Transverse colon (tissue), 4 donors: ENCODE measurements around the gene ETNK1. TPM values are rescaled to one million over a fixed set of nuclear protein-coding genes. Genes with fewer than 3 reads are reported as not detected.
A peak's percentile ranks its signal among the peaks of the same experiment; 100 is the strongest.

Experiments
- DNase-seq: peaks from one replicate; pipeline ENCODE4 v3.0.0-alpha.2; 2019
- H3K27ac ChIP-seq, 4 donors: fragments of 200-600 bp; sonication (generic); 2 replicates each; pipeline ENCODE4 v1.5.1; 2016 to 2018; ENCODE audit warnings: inconsistent platforms in 4 of 4
- H3K27me3 ChIP-seq: fragments of 200-600 bp; sonication (generic); 2 replicates; pipeline ENCODE4 v1.5.1; 2017; ENCODE audit warnings: inconsistent platforms
- H3K36me3 ChIP-seq, 4 donors: fragments of 200-600 bp; sonication (generic); 2 replicates each; pipeline ENCODE4 v1.5.1; 2017 to 2019; ENCODE audit warnings: inconsistent platforms in 4 of 4
- H3K4me1 ChIP-seq, 4 donors: fragments of 200-600 bp; sonication (generic); 2 replicates each; pipeline ENCODE4 v1.5.1; 2017 to 2020; ENCODE audit warnings: inconsistent platforms in 4 of 4
- H3K4me3 ChIP-seq, 4 donors: fragments of 200-600 bp; sonication (generic); 1 replicate in 1 of 4; 2 replicates in 3 of 4; pipeline versions ENCODE4 v1.5.1 to v1.6.1; 2017 to 2019; ENCODE audit warnings: inconsistent platforms in 4 of 4
- H3K9me3 ChIP-seq, 2 donors: fragments of 200-600 bp; sonication (generic); 2 replicates each; pipeline ENCODE4 v1.5.1; 2017 to 2019; ENCODE audit warnings: inconsistent platforms in 2 of 2
- EP300 ChIP-seq: sonication (generic); formaldehyde crosslinking; IDR thresholded peaks from one replicate; pipeline ENCODE4 v1.6.1; 2017; ENCODE audit warnings: antibody characterized with exemption, low read depth
- POLR2A ChIP-seq: fragments of 450-650 bp; IDR thresholded peaks from one replicate; pipeline ENCODE4 v1.6.1; 2016; ENCODE audit warnings: antibody characterized with exemption, mild to moderate bottlenecking, moderate library complexity
- POLR2AphosphoS5 ChIP-seq, 3 donors: sonication (generic); formaldehyde crosslinking; IDR thresholded peaks; one replicate each; pipeline ENCODE4 v1.6.1; 2016; ENCODE audit warnings: antibody characterized with exemption in 3 of 3
- WGBS, 2 donors: methylation state at CpG; one replicate each; pipeline ENCODE4 v1.1.5; 2018; ENCODE audit warnings: low coverage in 1 of 2; 5-methylcytosine and 5-hydroxymethylcytosine counted together
- in situ Hi-C, 4 donors: fragments of 200-750 bp; cut with MboI; loops; one replicate each; pipeline versions ENCODE4 v1.15.0 to v1.15.1; 2017; ENCODE audit warnings: low sequenced_read_pairs in 3 of 4, low pct_ligation_motif_present in 1 of 4, low pct_unique_long_range_greater_than_20kb in 1 of 4
- intact Hi-C: fragments of 100-400 bp; cut with DNase I; formaldehyde crosslinking; loops from one replicate; pipeline ENCODE4 v1.15.1; 2023; ENCODE audit warnings: low total_unique reads
- total RNA-seq, 4 donors: library from RNA; depleted of rRNA; stranded (reverse); fragments of >200 nt; gene quantifications; one replicate each; pipeline ENCODE4 v1.1.0, GENCODE V29; 2016
- TF ChIP-seq, protein P1 (sequence below), 5 experiments: fragments of 200-600 bp in 3 of 5; fragments of 450-650 bp in 2 of 5; sonication (generic) in 3 of 5; IDR thresholded peaks; 1 replicate in 2 of 5; 2 replicates in 3 of 5; pipeline ENCODE4 v1.5.1; 2016 to 2017; ENCODE audit warnings: antibody characterized with exemption in 5 of 5, inconsistent platforms in 3 of 5, mild to moderate bottlenecking in 2 of 5, moderate library complexity in 1 of 5

Gene ETNK1
- total RNA-seq, 4 donors from 2014 or later = 48.6 to 129 (median 102) TPM

DNA sequence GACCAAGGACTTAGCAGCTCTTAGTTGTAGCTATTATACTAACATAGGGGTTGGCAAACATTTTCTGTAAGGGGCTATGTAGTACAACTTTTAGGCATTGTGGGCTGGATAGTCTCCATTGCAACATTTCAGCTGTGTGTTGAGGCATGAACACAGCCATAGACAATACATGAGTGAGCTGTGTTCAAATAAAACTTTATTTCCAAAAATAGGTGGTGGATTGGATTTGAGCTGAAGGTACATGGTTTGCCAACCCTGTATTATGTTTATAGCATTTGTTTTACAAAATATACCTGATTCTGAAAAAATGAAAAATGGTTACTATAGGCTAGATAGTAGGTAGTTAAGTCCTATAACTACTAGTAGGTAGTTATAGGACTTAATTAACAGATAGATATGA is 40.5 kb downstream of the ETNK1 start:
- Histone ChIP-seq H3K27ac (no peak overlapping the region), H3K36me3 (peaks cover 0 to 16% (median 7%) of the 10 kb centered on the region in 4 donors), H3K9me3 (no peaks in the 10 kb centered on the region), H3K4me3 (no peak overlapping the region), H3K4me1 (no peaks in the 10 kb centered on the region), H3K27me3 (no peaks in the 10 kb centered on the region)
- in situ Hi-C loops (no loop called here), intact Hi-C loops (no loop called here)
- no peak for DNase-seq
- TF ChIP-seq POLR2AphosphoS5 (IDR thresholded peaks at IDR 0.05) = no peak
- no peak for TF ChIP-seq EP300
- TF ChIP-seq POLR2A = no peak
- TF ChIP-seq, protein P1, sequence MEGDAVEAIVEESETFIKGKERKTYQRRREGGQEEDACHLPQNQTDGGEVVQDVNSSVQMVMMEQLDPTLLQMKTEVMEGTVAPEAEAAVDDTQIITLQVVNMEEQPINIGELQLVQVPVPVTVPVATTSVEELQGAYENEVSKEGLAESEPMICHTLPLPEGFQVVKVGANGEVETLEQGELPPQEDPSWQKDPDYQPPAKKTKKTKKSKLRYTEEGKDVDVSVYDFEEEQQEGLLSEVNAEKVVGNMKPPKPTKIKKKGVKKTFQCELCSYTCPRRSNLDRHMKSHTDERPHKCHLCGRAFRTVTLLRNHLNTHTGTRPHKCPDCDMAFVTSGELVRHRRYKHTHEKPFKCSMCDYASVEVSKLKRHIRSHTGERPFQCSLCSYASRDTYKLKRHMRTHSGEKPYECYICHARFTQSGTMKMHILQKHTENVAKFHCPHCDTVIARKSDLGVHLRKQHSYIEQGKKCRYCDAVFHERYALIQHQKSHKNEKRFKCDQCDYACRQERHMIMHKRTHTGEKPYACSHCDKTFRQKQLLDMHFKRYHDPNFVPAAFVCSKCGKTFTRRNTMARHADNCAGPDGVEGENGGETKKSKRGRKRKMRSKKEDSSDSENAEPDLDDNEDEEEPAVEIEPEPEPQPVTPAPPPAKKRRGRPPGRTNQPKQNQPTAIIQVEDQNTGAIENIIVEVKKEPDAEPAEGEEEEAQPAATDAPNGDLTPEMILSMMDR (IDR thresholded peaks at IDR 0.05) = no peak

DNA sequence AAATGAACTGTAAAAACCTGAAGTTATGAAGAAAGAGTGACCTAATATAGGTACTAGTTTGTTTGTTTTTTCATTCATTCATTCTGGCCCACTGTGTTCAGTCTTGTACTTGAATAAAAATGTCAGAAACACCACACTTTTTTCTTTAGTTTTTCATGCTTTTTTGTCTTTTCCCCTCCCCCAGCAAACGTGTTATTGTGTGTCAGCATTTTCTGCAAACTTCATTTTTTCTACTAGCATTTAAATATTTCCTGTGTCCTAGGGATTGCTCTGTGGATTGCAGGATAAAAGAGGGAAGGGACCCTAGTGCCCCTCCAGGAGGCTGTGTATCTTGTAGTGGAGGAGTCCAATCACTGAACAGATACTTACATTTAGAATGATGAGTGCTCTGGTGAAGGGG is 42.2 kb downstream of the ETNK1 start:
- no peak for DNase-seq
- in situ Hi-C loops = no loop called here
- H3K4me3 ChIP-seq = no peak overlapping the region
- intact Hi-C loops = no loop called here
- peaks cover 0 to 10% (median 6%) of the 10 kb centered on the region in 4 donors for H3K36me3 ChIP-seq
- WGBS, 2 donors = 59 to 67% methylated on average over 1 of the region's 1 CpG
- H3K27me3 ChIP-seq = no peaks in the 10 kb centered on the region
- no peak overlapping the region for H3K27ac ChIP-seq
- TF ChIP-seq EP300 (no peak), POLR2AphosphoS5 (IDR thresholded peaks at IDR 0.05) (no peak), POLR2A (no peak)
- TF ChIP-seq, protein P1 (IDR thresholded peaks at IDR 0.05) = no peak
- no peaks in the 10 kb centered on the region for H3K4me1 ChIP-seq
- no peaks in the 10 kb centered on the region for H3K9me3 ChIP-seq

DNA sequence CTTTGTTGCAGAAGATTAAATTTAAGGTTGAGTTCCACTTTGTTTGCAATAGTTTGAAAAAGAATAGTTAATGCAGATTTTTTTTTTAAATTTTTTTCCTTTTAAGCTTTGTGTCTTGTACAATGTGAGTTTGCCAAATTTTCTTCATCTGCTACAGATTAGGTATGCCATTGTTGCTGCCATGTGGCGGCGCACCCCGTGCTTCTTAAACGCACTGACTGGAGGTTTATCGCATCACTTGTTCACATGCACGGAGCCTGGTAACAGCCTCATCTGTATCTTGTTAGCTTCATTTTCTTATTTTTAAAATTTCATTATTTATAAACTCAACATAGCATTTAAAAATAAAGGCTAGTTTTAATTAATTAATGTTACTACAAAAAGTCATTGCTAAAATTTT is 43.5 kb downstream of the ETNK1 start:
- in situ Hi-C loops (no loop called here), intact Hi-C loops (no loop called here)
- TF ChIP-seq, protein P1 (IDR thresholded peaks at IDR 0.05) = no peak
- no peak for TF ChIP-seq EP300
- TF ChIP-seq POLR2AphosphoS5 (IDR thresholded peaks at IDR 0.05) = no peak
- TF ChIP-seq POLR2A = no peak
- H3K4me1 ChIP-seq = no peaks in the 10 kb centered on the region
- DNase-seq = no peak
- no peak overlapping the region for H3K4me3 ChIP-seq
- peaks cover 0 to 10% (median 6%) of the 10 kb centered on the region in 4 donors for H3K36me3 ChIP-seq
- 95 to 98% methylated on average over 6 of the region's 6 CpGs for WGBS, 2 donors
- no peaks in the 10 kb centered on the region for H3K9me3 ChIP-seq
- no peak overlapping the region for H3K27ac ChIP-seq
- no peaks in the 10 kb centered on the region for H3K27me3 ChIP-seq

DNA sequence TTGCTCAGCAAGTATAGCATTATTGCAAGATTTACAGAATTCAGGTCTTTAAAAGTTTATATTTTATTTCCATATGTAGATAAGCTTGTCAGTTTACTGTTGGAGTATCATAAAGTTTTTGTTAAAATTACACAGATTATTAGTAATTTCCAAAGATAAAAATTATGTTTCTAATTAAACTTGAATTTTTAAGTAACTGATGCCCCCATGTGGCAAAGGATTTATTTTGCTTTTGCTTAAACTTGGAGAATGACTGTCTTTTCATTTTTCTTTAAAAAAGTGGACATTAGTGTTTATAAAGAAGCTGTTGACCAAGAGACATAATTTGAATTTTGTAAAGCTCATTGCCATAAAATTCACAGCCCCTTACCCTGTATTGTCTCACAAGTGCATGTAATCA is 45.8 kb downstream of the ETNK1 start:
- no peaks in the 10 kb centered on the region for H3K27me3 ChIP-seq
- H3K27ac ChIP-seq = no peak overlapping the region
- TF ChIP-seq POLR2AphosphoS5 (IDR thresholded peaks at IDR 0.05) = no peak
- TF ChIP-seq, protein P1 (IDR thresholded peaks at IDR 0.05) = peak in 2 of 5 experiments; percentile 9 to 18
- peaks cover 0 to 25% (median 9%) of the 10 kb centered on the region in 4 donors for H3K36me3 ChIP-seq
- DNase-seq = no peak
- no peaks in the 10 kb centered on the region for H3K4me1 ChIP-seq
- H3K9me3 ChIP-seq = no peaks in the 10 kb centered on the region
- in situ Hi-C loops (no loop called here), intact Hi-C loops (no loop called here)
- H3K4me3 ChIP-seq = no peak overlapping the region
